GM12801 (cell line): ENCODE results near the gene LYST.

Experiments used
- TF ChIP-seq, protein P1 (sequence below): IDR thresholded peaks from one replicate; pipeline ENCODE4 v1.5.1; 2011; ENCODE audit warnings: control low read depth; ENCODE audit not compliant: insufficient read length; ENCODE audit errors: extremely low read depth

Gene LYST

DNA sequence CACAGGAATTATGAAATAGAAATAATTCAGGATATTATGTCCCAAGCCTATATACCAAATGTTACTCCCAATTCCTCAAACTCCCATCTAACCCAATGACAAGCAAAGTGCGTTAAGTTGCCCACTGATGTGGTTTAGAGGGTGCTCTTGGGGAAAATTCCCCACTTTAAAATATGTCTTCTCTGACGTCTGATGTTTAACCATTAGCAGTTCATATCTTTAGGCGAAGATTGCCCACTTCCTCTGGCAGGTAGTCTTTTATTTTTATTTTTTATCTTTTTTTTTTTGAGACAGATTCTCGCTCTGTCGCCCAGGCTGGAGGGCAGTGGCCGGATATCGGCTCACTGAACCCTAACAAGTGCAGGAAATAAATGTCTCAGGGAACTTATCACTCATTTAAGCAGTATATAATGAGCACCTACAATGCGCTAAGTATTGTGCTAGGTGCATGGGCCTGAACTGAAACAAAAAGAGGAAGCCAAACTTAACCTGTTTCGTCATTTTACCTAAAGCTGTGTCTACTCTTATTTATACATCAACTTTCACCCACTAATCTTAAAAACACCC lies 1.3 kb upstream of the LYST start:
- TF ChIP-seq, protein P1, sequence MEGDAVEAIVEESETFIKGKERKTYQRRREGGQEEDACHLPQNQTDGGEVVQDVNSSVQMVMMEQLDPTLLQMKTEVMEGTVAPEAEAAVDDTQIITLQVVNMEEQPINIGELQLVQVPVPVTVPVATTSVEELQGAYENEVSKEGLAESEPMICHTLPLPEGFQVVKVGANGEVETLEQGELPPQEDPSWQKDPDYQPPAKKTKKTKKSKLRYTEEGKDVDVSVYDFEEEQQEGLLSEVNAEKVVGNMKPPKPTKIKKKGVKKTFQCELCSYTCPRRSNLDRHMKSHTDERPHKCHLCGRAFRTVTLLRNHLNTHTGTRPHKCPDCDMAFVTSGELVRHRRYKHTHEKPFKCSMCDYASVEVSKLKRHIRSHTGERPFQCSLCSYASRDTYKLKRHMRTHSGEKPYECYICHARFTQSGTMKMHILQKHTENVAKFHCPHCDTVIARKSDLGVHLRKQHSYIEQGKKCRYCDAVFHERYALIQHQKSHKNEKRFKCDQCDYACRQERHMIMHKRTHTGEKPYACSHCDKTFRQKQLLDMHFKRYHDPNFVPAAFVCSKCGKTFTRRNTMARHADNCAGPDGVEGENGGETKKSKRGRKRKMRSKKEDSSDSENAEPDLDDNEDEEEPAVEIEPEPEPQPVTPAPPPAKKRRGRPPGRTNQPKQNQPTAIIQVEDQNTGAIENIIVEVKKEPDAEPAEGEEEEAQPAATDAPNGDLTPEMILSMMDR = no peak

DNA sequence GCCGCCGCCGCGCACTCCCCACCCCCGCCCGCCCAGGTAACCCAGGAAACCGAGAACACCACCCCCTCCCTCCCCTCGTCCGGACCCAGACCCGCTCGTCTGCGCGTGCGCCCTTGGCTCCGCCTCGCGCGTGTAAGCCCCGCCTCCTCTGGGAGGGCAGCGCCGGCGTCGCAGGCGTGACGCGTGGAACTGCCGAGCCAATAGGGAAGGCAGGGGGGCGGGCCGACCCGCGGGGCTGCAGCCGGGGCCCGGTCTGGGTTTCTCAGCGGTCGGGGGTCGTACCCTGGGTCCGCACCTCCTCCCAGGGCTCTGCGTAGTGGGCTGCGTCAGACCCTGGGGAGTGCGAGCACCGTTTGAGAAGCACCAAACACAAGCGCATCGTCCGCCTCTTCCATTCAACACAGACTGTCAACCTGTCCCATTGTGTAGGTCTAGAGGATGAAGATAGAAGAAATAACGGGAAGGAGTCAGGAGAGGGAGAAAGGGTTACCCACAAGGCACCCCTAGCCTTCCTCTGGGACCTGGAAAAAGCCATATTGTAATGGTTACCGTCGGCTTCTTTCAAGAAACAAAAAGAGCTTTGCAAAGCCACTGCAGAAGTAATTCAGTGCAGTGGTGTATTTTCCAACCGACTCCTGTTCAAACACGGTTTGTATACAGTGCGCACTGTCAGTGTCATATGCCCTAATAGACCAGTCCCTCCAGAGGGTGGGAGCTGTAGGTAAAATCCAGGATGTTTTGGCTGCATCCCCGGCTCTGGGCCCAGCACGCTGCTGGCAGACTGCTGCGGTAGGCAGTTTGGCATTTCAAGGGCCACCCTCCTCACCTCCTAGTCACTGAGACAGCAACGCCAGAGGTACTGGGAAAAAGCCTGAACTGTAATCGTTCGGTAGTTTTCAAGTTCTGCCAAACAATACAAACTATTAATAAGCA lies 473 bp upstream of the LYST start:
- TF ChIP-seq, protein P1 = no peak

DNA sequence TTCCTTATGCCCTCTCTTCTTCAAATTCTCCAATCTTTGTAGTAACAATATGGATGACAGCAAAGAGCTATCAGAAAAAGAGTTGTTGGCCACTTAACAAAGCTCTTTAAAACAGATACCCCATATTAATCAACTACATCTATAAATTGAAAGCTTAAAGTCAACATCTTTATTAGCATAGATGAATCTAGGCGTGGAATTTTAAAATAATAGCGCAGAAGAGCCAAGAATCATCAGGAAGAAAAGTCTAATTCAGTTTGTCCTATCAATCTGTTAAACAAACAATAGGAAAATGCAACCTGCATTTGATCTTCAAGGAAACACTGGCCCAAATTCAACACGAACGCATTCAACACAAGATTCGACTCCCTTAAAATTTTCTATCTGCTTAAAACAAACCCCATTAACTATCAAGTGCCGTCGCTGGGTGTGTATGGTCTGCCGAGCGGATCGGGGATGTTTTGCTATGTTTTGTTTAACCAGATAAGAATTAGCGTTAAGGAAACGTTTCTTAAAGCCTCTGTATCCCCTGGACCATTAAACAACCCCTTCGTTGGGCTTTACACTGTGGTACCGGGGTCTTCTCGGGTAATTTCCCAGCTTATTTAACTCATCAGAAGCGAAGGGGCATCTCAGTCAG lies 1.0 kb downstream of the LYST start:
- TF ChIP-seq, protein P1 = no peak

DNA sequence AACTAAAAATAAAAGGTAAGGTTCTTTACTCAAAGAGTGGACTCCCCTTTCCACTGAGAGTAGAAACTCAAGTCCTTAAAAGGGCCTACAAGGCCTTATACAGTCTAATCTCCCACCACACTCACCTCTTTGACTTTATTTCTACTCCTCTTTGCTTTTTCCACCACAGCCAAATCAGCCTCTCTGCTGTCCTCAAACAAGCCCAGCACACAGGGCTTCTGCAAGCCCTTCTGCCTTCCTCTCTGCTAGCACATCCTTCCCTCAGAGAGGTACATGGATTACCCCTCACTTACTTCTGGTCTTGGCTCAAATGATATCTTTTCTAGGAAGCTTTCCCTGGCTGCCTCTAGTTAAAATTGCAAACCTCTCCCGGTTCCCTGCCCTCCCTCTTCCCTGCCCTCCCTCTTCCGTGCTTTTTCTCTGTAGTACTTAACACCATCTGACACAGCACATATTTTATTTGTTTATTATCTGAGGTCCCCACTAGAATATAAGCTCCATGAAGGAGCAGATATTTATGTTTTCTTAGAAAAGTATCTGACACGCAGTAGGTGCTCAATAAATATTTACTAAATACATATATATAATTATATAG lies 1.7 kb downstream of the LYST start:
- TF ChIP-seq, protein P1 = no peak

DNA sequence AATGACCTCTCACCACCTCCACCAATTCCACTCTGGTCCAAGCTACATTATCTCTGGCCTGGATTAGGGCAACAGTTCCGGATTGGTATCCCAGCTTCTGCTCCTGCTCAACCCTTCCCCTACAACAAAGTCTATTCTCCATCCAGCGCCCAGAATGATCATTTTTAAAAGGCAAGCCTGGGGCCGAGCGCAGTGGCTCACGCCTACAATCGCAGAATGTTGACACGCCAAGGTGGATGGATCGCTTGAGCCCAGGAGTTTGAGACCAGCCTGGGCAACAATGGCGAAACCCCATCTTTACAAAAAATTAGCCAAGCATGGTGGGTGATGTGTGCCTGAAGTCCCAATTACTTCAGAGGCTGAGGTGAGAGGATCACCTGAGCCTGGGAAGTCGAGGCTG lies 2.2 kb downstream of the LYST start:
- TF ChIP-seq, protein P1 = no peak

DNA sequence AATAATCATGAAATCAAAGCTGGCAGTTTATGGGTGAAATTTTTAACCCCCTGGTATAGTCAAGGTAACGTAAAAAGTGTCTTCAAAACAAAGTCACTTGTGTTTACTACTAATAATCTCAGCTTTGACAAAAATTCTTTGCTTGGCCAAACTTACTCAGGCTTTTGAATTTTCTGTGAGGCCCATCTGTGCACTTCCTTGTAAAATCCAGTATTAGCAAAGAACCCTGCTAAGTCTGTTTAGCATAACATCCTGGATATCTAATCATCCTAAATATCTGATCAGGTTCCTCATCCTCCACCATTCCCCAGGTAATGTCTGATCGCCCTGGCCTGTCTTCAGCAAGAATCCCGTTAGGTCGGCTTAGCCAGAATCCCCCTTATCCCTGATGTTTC lies 3.0 kb downstream of the LYST start:
- TF ChIP-seq, protein P1 = no peak

DNA sequence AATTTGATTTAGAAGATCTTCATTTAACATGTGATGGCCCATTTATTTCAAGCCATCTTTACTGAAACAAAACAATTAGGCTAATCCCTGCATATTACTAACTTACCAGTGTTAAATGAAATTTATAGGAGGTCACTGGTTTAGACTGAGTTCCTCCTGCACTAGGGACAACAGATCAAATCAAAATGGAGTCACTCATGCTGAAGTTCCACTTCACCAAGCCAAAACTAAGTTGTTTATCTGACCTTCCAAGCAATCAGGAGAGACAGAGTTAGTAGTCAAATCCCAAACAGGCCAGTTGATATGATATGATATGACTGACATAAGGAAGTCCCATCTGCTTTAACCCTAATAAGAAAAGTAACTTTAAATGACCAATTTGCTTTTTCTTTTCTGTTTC lies 4.8 kb downstream of the LYST start:
- TF ChIP-seq, protein P1 = no peak
